Measurements from ENCODE around the gene NOC2L.
A peak's percentile ranks its signal among the peaks of the same experiment; 100 is the strongest.

The NOC2L gene

DNA sequence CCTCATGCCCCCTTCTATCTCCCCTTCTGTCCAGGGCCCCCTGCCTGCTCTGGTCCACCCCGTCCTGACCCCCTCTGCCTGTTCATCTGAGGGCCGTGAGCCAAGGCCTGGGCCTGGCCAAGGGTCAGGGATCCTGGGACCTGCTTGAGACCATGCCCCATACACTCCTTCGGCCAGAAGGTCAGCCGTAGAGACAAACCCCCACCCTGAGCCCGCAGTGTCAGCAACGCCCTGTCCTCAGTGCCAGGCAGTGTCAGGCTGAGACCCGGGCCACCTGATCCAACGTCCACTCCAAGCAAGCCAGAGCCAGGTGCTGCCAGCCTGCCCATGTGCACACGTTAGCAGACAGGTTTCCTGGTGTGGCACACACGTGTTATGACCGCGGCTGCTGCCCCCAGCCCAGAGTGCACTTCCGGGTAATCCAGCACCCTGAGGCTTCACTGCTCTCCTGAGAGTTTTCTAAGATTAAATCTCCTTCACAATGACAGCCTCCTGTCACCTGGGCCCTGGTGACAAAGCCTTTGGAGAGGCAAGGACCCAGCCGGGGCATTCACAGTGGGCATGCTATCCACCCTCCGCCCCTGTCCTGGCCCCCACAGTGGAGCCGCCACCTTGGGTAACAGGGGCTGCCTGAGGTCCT is 45.4 kb downstream of the NOC2L start:
- peak; percentile 33 for DNase-seq

DNA sequence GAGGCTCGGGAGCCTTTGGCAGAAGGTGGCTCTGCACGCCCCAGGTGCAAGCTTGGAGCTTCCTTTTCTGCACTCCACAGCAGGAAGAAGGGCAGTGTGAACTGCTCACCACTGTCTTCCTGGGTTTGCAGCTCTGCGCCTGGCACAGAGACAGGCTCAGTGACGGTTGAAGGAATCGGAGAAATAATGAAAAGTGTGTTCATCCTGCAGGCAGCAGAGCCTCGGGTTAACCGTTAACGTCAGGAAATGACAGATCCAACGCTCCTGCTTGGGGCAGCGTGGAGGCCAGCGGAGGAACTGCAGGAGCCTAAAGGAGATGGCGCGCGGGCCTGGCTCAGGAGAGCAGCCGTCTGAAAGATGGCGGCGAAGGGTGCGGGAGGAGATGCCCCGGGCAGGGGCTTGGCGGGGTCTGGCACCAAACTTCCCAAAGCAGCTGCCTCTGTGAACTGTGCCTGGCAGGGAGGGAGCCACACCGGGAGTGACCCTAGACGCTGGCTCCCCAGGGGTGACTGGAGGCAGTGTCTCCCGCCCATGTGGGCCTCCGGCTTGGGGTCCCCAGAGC is 46.2 kb downstream of the NOC2L start:
- DNase-seq, result no peak

GRCh38 chr1:911875-912739 is 46.9 kb downstream of the NOC2L start:
- no peak for DNase-seq

- DNase-seq, result no peak
Measured at GRCh38 chr1:910881-911721, 48.0 kb downstream of the NOC2L start.

GRCh38 chr1:910311-910880 is 48.7 kb downstream of the NOC2L start:
- no peak for DNase-seq

- DNase-seq, result no peak
Measured at GRCh38 chr1:909861-910310, 49.2 kb downstream of the NOC2L start.

DNA sequence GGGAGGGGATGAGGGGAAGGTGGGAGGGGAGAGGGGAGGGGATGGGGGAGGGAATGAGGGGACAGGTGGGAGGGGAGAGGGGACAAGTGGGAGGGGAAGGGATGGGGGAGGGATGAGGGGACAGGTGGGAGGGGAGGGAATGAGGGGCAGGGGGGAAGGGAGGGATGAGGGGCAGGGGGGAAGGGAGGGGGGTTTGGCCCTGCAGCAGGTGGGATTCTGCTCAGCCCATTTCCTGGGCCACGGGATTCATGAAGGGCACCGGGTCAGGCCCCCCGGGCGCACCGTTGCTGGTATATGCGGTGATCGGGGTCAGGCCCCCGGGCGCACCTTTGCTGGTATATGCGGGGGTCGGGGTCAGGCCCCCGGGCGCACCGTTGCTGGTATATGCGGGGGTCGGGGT is 50.4 kb downstream of the NOC2L start:
- no peak for DNase-seq

- DNase-seq, result no peak
Measured at GRCh38 chr1:907611-908451, 51.2 kb downstream of the NOC2L start.

DNA sequence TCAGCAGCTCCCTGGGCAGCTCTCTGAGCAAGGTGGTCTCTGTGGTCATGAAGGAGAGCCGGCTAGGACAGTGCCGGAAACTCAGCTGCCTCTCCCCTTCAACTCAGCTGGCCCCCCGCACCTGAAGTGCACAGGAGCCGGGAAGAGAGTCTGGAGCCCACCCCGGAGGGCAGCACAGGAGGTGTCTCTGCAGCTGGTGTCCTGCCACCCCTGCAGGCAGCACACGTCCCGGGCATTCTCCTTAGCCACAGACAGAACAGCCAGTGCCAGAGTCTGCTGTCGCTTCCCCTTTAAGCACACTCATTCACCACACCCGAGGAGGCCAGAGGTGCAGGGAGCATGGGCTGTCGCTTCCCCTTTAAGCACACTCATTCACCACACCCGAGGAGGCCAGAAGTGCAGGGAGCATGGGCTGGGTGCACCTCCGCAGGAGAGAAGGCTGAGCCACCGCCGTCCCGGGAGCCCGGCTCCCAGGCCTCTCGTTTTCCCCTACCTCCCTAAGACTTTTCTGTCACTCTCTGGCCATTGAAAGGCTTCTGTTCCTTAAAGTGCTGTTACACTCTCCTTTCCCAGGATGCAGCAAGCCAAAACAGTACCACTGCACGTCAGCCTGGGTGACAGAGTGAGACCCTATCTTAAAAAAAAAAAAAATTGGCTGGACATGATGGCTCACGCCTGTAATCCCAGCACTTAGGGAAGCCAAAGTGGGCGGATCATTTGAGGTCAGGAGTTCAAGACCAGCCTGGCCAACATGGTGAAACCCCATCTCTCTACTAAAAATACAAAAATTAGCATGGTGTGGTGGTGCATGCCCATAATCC is 52.2 kb downstream of the NOC2L start:
- no peak for DNase-seq

GRCh38 chr1:905811-906599 is 53.1 kb downstream of the NOC2L start:
- no peak for DNase-seq

- peak; percentile 38 for DNase-seq
Measured at GRCh38 chr1:905071-905749, 53.8 kb downstream of the NOC2L start.

- DNase-seq, result peak; percentile 79
Measured at GRCh38 chr1:904310-904950, 54.6 kb downstream of the NOC2L start.

DNA sequence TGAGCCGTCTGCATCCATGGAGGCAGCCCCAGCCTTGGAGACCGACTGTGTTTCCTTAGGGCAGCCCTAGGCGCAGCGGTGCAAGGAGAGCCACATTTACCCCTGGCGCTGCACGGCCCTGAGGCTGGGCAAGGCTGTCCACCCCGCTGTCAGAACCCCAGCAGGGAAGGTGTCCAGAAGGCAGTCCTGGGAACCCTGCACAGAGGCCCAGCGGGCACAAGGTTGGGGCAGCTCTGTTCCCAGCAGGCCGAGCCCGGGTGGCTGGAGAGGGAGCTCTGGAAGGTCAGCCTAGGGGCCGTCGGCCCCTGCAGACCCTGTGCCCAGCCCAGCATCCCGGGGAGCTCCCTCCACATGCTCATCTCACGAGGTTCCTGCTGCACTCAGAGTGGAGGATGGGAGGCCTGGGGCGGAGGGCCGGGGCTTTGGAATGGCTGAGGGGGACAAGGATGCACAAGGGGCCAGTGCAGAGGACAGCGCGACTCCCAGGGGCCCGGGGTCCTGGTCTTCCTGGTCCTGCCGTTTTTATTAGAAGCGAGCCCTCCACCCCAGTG is 55.3 kb downstream of the NOC2L start:
- no peak for DNase-seq

DNA sequence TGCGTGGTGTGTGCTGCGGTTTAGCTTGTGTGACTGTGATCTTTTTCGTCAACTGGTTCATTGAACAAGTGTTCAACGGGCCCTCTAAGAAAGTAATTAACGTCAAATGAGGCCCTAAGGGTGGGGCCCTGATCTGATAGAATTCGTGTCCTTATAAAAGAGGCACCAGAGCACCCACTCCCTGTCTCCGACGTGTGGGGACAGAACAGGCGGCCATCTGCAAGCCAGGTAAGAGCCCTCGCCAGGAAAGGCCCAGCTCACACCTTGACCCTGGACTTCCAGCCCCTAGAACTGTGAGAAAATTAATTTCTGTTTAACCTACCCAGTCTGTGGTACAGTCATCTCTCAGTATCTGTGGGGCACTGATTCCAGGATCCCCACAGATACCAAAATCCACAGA is 55.8 kb downstream of the NOC2L start:
- DNase-seq, result no peak

- DNase-seq, result no peak
Measured at GRCh38 chr1:902802-903201, 56.3 kb downstream of the NOC2L start.

GRCh38 chr1:901108-901859 is 57.8 kb downstream of the NOC2L start:
- no peak for DNase-seq

- DNase-seq, result no peak
Measured at GRCh38 chr1:899636-900317, 59.3 kb downstream of the NOC2L start.

Data from DMS79 treated with DMSO at 0.1 percent for 48 hours (cell line).